Measurements from ENCODE around the gene KCTD6. TPM values are rescaled to one million over a fixed set of nuclear protein-coding genes. Genes with fewer than 3 reads are reported as not detected.

The KCTD6 gene
- total RNA-seq, 2 experiments from 2014 or later: 5.6 to 5.8 TPM

DNA sequence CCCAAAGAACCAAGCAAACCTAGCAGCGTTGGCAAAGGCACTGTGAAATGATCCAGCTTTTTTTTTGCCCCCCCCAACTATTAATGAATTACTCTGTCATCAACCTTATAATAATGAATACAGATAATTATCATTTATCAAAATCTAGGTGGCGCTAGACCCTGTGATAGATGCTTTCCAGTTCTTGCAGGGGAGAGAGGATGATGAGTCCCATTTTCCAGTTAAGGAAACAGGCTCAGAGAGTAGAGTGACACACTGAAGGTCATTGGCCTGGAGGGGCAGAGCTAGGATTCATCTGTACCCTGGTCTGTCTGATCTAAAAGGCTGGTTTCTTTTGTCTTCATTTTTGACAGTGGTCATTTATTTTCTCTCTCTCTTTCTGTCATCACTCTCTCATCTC is 40.1 kb downstream of the KCTD6 start:
- no peak for DNase-seq
- H3K4me3 Mint-ChIP-seq: no peak overlapping the region
- no peaks in the 10 kb centered on the region for H3K36me3 Mint-ChIP-seq (ENCODE audit: low read depth)
- intact Hi-C loops (cut with micrococcal nuclease): loop anchor here (2.0 to 10.0 kb wide), 5 partner anchors 40 to 225 kb away; partner anchors contain the start of genes HTD2, KCTD6, PDHB and RPP14
- peaks cover 12% of the 10 kb centered on the region for H3K4me1 Mint-ChIP-seq (ENCODE audit: low read depth)
- POLR2A ChIA-PET: no interaction called here
- no peaks in the 10 kb centered on the region for H3K9me3 Mint-ChIP-seq
- no peak for ATAC-seq
- CTCF ChIA-PET: interaction anchor here (0.6 to 1.6 kb wide), 9 partner anchors 14 to 541 kb away, joined by 3 to 6 read pairs (median 4); no protein-coding TSS in a partner anchor
- TF ChIP-seq, protein P1, sequence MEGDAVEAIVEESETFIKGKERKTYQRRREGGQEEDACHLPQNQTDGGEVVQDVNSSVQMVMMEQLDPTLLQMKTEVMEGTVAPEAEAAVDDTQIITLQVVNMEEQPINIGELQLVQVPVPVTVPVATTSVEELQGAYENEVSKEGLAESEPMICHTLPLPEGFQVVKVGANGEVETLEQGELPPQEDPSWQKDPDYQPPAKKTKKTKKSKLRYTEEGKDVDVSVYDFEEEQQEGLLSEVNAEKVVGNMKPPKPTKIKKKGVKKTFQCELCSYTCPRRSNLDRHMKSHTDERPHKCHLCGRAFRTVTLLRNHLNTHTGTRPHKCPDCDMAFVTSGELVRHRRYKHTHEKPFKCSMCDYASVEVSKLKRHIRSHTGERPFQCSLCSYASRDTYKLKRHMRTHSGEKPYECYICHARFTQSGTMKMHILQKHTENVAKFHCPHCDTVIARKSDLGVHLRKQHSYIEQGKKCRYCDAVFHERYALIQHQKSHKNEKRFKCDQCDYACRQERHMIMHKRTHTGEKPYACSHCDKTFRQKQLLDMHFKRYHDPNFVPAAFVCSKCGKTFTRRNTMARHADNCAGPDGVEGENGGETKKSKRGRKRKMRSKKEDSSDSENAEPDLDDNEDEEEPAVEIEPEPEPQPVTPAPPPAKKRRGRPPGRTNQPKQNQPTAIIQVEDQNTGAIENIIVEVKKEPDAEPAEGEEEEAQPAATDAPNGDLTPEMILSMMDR (IDR thresholded peaks at IDR 0.05): no peak
- H3K27me3 Mint-ChIP-seq: no peaks in the 10 kb centered on the region
- H3K27ac Mint-ChIP-seq: no peak overlapping the region

DNA sequence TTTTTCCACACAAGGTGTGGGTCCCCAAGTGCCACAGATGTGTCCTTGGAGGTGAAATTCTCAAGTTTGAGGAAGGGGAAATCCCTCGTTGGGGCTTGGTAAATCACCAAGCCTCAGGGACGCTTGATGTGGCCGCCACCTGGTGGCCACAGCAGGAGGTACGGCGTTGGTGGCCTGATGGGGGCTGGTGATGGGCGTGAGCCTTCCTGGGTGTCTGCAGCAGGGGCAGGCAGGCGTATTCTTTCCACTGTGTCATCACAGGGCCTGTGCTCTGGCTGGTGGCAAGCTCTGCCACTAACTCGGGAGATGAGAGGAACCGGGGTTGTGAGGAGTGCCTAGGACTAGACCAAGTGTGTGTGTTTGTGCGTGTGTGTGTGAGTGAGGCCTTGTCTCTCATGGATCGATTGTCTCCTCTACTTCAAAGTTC is 40.9 kb downstream of the KCTD6 start:
- ChIA-PET POLR2A (interaction anchor here (1.6 kb wide), 1 partner anchor 41 kb away, joined by 3 read pairs; the partner anchor contains the start of gene KCTD6), CTCF (interaction anchor here (0.6 to 3.0 kb wide), 12 partner anchors 8 to 226 kb away, joined by 3 to 19 read pairs (median 4); partner anchors contain the start of genes HTD2, PDHB and RPP14)
- ATAC-seq (peak; percentile 98), DNase-seq (peak; percentile 90)
- H3K27me3 Mint-ChIP-seq: no peaks in the 10 kb centered on the region
- peak overlapping the region; percentile 28 for H3K27ac Mint-ChIP-seq
- no peaks in the 10 kb centered on the region for H3K9me3 Mint-ChIP-seq
- H3K4me1 Mint-ChIP-seq (ENCODE audit: low read depth): peaks cover 12% of the 10 kb centered on the region
- no peak overlapping the region for H3K4me3 Mint-ChIP-seq
- TF ChIP-seq, protein P1 (IDR thresholded peaks at IDR 0.05): peak; percentile 82
- intact Hi-C loops (cut with micrococcal nuclease): loop anchor here (2.0 to 10.0 kb wide), 5 partner anchors 41 to 226 kb away; partner anchors contain the start of genes HTD2, KCTD6, PDHB and RPP14
- no peaks in the 10 kb centered on the region for H3K36me3 Mint-ChIP-seq (ENCODE audit: low read depth)

DNA sequence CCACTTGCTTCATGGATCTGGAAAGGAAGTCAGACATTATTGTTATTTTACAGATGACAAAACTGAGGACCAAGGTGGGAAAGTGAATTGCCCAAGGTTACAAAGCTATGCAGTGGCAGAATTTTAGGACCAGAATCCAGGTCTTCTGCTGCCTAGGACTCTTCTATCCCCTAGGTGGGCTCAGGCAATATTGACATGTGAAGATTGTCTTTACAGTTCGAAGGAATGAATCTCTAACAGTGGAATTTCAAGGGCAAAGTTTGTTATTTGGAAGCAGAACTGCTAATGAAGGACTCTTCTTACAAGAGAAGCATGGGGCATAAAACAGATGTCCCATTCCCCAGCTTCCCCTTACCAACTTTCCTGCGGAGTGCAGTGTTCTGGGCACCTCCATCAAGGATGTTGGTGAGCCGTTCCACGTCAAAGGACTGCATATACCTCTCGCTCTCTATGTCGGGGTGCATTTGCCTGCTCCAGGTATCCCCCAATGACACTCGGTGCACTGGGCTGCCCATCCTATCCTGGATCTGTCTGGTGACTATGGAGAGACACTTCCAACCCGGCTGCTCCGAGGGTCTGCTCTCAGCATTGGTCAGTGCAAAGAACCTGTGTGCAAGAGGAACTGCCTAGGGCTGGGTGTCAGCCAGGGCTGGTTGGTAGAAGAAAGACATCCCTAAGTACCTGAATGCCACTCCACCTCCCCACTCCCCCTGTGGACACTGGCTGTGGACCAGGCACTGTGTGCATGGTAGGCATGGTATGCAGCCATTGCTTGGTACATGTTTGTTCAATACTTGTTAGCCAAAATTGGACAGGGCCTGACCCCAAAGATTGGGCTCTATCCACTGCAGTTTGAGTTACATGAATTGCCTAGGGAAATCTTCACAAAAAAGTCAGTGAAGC is 42.9 kb downstream of the KCTD6 start:
- ChIA-PET POLR2A (interaction anchor here (0.9 to 1.6 kb wide), 2 partner anchors 22 to 43 kb away, joined by 3 read pairs; partner anchors contain the start of gene KCTD6), CTCF (interaction anchor here (0.9 to 3.0 kb wide), 6 partner anchors 19 to 228 kb away, joined by 3 to 19 read pairs (median 7); partner anchors contain the start of genes HTD2 and RPP14)
- TF ChIP-seq, protein P1 (IDR thresholded peaks at IDR 0.05): no peak
- Mint-ChIP-seq H3K36me3 (ENCODE audit: low read depth) (no peaks in the 10 kb centered on the region), H3K4me1 (ENCODE audit: low read depth) (peaks cover 12% of the 10 kb centered on the region), H3K27me3 (no peaks in the 10 kb centered on the region), H3K4me3 (no peak overlapping the region), H3K27ac (no peak overlapping the region), H3K9me3 (no peaks in the 10 kb centered on the region)
- DNase-seq (no peak), ATAC-seq (no peak)
- intact Hi-C loops (cut with micrococcal nuclease): loop anchor here (5.0 to 10.0 kb wide), 4 partner anchors 43 to 228 kb away; partner anchors contain the start of genes HTD2, KCTD6, PDHB and RPP14

DNA sequence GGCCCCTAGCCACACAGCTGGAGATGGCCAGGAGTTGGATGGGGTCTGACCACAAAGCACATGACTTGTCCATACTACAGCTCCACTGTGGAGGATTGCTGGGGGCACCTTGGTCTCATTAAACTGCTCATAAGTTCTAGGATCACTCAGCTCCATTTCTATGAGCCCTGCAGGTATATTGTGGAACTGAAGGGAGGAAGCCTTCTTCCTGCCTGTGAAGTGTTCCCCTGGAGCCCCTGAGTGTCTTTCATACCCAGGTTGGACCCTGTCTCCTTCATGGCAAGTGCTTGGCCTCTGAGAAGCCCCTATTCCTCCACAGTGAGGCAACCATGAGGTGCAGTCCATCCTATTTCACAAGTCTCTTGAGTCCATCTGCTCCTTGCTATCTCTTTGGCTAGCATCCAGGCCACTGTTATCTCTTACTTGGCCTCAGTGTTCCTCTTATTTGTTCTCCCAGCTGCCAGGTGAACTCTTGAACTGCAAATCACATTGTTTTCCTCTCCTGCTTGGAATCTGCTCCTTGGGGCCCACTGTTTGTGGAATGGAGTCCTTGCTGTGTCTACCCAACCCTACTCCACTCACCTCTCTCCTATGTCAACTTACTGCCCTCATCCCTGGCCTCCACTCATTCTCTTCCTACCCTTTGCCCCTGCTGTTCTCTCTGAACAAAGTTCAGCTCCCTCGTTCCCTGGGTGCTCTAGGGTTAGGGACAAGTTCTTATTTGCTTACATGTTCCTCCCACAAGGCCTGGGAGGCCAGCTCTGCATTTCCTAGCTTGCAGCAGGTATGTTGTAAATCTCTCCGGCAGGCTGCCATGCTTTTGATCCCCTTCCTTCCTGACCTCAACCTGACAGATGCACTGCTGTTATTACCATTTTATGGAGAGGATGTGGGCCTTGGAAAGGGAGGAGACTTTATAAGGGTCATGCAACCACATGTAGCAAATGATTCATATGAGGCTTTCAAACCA is 43.9 kb downstream of the KCTD6 start:
- intact Hi-C loops (cut with micrococcal nuclease): loop anchor here (10.0 kb wide), 1 partner anchor 101 kb away; the partner anchor contains the start of gene PDHB
- Mint-ChIP-seq H3K27me3 (no peaks in the 10 kb centered on the region), H3K9me3 (no peaks in the 10 kb centered on the region), H3K36me3 (ENCODE audit: low read depth) (no peaks in the 10 kb centered on the region), H3K4me3 (no peak overlapping the region), H3K27ac (no peak overlapping the region), H3K4me1 (ENCODE audit: low read depth) (peaks cover 12% of the 10 kb centered on the region)
- ChIA-PET CTCF (interaction anchor here (0.8 to 3.0 kb wide), 4 partner anchors 25 to 358 kb away, joined by 3 to 19 read pairs (median 3); partner anchors contain the start of genes HTD2 and RPP14), POLR2A (no interaction called here)
- ATAC-seq (no peak), DNase-seq (no peak)
- TF ChIP-seq, protein P1 (IDR thresholded peaks at IDR 0.05): no peak

Measured in activated CD8-positive, alpha-beta T cell treated with anti-CD3 and anti-CD28 coated beads for 36 hours (primary cell).